Stimulated activated CD8-positive, alpha-beta memory T cell treated with anti-CD3 and anti-CD28 coated beads, Interleukin-2, amount 100 ng/mL, for 48 hours (primary cell): ENCODE measurements around the gene AP3B2.
A peak's percentile ranks its signal among the peaks of the same experiment; 100 is the strongest.
"Not testable (repeated sequence)": the region's sequence is repeated elsewhere in the genome, so short reads cannot be mapped to it uniquely, and the experiment has no call there.

Experiments used
- DNase-seq, 2 donors: peaks; one replicate each; pipeline ENCODE4 v3.0.0-alpha.2; 2020; ENCODE audit warnings: low read depth in 2 of 2

Gene AP3B2, protein sequence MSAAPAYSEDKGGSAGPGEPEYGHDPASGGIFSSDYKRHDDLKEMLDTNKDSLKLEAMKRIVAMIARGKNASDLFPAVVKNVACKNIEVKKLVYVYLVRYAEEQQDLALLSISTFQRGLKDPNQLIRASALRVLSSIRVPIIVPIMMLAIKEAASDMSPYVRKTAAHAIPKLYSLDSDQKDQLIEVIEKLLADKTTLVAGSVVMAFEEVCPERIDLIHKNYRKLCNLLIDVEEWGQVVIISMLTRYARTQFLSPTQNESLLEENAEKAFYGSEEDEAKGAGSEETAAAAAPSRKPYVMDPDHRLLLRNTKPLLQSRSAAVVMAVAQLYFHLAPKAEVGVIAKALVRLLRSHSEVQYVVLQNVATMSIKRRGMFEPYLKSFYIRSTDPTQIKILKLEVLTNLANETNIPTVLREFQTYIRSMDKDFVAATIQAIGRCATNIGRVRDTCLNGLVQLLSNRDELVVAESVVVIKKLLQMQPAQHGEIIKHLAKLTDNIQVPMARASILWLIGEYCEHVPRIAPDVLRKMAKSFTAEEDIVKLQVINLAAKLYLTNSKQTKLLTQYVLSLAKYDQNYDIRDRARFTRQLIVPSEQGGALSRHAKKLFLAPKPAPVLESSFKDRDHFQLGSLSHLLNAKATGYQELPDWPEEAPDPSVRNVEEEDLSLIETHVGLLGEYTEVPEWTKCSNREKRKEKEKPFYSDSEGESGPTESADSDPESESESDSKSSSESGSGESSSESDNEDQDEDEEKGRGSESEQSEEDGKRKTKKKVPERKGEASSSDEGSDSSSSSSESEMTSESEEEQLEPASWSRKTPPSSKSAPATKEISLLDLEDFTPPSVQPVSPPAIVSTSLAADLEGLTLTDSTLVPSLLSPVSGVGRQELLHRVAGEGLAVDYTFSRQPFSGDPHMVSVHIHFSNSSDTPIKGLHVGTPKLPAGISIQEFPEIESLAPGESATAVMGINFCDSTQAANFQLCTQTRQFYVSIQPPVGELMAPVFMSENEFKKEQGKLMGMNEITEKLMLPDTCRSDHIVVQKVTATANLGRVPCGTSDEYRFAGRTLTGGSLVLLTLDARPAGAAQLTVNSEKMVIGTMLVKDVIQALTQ

DNA sequence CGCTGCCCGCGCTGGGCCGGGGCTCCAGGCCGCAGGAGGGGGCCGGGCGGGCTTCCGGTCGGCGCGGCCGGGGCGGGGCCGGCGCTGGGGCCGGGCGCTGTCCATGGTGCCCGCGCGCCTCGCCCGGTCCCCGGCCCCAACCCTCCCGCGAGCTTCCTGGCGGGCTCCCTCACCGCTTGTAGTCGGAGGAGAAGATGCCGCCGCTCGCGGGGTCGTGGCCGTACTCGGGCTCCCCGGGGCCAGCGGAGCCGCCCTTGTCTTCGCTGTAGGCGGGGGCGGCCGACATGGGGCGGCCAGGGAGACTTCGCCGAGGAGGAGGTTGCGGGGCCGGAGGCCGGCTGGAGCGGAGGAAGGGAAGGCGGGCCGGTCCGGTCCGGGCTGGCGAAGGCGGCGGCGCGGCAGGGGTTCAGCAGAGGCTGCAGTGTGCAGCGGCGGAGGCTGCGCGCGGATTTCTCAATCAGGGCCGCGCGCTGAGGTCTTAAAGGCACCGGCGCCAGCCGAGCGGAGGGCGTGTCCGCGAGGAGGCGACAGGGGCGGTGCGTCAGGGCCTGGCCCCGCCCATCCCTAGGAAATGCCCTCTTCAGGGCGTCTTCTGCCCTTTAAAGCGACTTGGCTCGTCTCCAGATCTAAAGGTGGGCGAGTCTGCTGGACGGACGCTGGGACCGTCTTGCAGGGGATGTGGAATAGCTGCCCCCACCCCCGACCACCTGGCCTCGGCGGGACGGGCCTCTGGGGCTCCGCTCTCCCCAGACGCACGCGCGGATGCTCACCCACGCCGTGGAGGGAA is at the start of gene AP3B2:
Gene AP3B2 (minus strand): TSS at position 455 of the 787 bp plus-strand sequence. CDS start 169 bp downstream, at position 286.
- peak; percentile 62 to 63 for DNase-seq

DNA sequence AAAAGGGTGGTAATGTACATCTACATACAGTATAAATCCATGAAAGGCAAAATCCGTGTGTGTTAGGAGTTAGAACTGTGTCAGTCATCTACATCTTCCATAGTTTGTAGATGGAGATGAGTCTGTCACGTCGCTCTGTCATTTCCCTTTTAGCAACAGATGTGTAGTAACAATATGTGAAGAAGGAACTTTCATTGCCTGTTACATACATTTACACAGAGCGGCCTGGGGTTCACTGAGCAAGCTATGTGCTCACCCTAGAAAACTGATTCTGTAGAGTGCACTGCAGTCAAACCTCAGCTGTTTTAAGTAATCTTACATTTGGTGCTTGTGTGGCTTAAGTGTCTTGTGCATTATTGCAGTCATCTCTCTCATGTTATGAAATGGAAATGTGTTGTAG is 41.6 kb upstream of the AP3B2 start:
- DNase-seq = no peak

DNA sequence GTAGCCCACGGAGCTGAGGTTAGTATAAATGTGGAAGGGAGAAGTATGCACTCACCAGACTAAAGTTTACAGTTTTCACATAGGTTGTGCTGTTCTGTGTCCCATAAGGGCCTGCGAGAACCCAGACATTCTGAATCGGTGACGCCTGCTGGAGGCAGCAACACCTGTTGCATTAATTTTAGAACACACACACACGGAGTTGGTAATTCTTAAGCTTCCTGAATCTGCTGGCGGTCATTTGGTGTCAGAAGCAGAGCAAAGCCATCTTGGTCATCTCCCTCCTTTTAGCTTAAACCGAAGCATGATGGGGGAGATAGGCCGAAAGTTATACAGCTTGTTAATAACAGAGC is 41.1 kb upstream of the AP3B2 start:
- no peak for DNase-seq

DNA sequence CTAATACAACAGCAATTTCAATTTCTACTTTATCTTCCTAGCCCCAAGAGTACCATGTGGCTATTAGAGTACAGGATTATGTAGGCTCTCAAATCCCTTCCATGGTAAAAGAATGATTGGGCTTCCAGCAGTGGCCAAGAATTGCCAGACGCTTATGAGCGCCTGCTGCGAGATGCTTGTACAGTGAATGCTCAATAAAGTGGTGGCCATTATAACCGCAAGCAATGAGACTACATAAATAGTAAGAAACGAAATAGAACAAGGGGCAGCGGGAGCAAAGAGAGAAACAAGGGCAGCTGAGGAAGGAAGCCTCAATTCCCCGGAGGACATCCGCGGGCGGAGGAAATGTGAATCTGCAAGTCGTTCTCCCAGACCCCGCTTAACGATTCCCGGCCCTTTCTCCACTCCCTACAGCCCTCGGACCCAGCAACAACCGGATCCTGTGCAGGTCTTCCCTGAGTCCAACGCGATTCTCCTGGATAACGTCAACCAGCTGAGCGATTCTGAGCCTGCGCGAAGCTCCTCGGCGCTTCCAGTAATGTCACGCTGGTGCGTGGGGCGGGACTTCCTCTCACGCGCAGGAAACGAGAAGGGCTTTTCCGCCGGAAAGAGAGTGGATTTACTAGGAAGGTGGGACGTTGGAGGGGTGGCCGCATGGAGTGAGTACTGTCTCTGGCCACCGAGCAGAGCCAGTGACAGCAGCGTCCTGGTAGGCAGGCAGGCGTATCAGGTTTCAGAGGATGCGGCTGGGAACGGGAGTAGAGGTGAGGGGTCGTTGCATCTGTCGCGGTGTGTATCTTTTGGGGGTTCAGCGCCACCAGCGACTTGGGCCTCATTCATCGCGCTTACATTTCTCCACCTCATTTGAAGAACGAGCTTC is 40.5 kb upstream of the AP3B2 start:
- DNase-seq = peak; percentile 70 to 85

DNA sequence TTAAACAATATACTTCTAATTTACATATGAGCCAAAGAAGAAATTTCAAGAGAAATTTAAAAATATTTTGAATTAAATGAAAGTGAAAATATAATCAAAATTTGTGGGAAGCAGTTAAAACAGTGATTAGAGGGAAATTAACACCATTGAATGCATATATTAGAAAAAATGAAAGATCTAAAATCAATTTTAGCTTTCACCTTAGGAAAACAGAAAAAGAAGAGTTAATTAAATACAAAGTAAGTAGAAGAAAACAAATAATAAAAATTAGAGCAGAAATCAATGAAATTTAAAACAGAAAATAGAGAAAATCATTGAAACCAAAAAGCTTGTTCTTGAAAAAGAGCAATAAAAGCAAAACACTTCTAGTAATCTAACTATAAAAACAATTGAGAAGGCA is 38.6 kb upstream of the AP3B2 start:
- no peak for DNase-seq

DNA sequence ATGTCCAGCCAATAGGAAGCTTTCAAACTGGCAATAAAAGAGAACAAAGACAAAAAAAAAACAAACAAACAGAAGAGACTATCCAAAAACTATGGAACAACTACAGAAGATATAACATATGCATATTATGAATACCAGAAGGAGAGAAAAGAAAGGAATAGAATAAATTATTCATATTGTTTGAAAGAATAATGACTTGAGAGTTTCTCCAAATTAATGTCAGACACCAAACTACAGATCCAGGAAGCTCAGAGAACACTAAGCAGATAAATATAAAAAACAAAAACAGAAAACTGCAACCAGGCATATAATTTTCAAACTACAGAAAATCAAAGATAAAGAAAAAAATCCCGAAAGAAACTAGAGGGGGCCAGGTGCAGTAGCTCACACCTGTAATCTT is 34.1 kb upstream of the AP3B2 start:
- no peak for DNase-seq

DNA sequence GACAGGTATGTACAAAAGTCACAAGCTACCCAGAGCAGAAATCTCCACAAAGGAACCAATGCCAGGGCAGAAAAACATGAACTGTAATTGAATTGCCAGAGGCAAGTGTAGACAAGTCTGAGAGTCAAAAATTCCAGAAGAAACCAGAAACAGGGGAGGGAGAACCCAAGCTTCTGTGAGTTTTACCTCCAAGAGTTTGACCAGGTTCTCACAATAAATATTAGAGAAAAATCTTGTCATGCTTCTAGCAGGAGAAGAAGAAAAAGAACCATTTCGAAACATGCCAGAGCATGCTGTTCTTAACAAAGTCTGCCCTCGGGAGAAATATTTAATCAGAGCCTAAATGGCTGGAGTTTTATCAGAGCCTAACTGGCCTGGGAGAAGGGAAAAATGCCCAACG is 32.5 kb upstream of the AP3B2 start:
- DNase-seq = no peak

DNA sequence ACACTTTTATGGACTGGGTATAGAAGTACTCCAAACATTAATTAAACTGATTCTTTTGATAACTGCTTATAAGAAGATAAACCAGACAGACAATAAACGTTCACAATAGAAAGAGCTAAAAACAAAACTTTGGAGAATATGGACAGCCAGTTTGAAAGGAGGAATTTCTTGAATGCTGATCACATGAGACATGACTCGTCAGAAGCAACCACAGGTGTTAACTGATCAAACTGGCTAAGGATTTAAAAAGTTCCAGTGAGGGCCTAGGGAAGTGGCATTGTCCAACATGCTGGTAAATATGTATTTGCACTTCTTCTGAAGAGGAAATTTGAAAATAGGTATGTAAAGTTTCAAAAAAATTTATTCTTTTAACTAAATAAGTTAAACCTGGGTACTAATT is 29.4 kb upstream of the AP3B2 start:
- no peak for DNase-seq

DNA sequence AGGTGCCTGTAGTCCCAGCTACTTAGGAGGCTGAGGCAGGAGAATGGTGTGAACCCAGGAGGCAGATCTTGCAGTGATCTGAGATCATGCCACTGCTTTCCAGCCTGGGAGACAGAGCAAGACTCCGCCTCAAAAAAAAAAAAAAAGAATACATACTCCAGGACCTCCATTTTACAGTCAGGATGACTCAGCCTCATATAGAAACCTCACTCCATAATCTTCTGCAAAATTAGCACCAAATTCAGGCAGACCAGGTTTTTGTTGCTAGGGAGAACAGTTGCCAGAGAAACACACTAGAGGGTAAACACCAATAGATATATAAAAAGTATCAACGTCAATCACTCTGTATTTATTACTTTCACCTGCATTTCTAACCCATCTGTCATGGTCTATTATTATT is 28.3 kb upstream of the AP3B2 start:
- DNase-seq = no peak

DNA sequence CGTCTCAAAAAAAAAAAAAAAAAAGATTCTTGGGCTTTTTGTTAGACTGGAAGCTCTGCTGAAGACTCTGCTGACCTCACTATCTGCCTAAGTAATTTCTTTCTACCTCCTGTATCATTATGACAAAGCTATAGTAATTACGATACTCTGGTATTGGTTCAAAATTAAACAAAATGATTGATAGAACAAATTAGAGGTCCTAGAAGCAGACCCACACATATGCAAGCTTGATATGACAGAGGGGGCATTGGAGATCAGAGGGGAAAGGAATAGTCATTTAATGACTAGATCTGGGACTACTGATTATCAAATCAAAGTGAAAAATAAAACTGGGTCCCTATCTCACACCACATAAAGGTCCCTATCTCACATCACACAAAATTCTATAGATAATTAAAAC is 21.9 kb upstream of the AP3B2 start:
- no peak for DNase-seq

DNA sequence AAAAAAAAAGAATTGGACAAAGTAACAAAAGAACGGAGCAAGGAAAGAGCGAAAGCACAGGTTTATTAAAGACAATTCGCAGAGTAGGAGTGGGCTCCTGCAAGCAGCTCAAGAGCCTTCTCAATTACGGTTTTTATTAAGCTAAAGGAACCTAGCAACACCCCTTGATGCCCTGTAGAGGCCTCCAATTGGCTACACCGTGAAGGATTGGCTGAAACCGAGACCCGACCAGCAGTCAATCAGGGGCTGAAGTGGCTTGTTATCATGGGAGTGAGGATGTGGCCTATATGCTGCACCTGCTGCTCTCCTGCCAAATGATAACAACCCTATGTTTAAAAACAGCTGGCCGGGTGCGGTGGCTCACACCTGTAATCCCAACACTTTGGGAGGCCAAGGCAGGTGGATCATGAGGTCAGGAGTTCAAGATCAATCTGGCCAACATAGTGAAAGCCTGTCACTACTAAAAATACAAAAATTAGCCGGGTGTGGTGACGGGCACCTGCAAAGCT is 20.4 kb upstream of the AP3B2 start:
- DNase-seq = no peak

DNA sequence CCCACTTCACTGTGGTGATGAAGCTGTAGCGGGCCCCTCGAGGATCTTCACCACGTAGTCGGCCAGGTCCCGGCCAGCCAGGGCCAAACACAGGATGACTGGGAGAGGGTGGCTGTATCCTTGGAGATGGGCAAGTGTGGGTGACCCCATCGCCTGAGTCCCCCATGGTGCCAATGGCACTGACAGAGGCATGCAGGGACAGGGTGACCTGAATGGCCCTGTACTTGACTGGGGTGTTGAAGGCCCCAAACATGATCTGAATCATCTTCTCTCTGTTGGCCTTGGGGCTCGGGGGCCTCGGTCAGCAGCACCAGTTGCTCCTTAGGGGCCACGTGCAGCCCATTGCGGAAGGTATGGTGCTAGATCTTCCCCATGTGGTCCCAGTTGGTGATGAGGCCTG is 17.1 kb upstream of the AP3B2 start:
- DNase-seq = no peak

DNA sequence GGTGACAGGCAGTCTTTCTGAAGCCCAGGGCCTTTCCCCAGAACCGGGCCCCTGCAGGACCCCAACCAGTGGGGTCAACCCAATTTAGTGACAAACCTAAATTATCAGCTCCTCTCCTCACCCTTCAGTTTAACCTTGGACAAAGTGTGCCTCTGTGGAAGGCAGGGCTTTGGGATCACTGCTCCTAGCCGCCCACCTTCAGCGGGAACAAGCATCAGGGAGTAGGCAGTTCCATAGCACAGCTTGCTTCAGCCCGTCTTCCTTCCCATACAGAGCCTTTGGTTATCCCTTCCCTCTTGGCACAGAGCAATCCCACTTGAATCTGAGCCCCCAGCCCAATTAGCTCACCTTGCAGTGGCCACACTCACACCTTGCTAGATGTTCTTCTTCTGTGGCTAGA is 5.3 kb upstream of the AP3B2 start:
- DNase-seq = no peak

DNA sequence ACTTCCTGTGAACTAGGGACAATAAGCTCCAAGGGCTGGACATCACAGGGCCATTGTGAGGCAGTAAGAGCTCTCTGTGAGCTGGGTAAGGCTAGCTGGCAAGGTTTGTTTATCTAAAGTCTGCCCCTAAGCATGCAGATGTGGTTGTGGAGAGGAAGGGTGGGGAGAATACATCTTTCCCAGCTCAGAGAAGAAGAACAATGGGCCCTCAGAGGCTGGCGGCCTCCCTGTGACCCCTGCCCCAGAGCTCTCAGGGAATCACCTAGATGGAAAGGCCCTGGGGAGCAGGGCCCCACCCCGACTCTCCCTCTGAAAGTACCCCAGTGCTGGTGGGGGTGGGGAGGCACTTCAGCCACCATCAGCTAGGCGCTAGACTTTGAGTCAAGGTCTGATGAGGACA is 4.3 kb upstream of the AP3B2 start:
- no peak for DNase-seq

DNA sequence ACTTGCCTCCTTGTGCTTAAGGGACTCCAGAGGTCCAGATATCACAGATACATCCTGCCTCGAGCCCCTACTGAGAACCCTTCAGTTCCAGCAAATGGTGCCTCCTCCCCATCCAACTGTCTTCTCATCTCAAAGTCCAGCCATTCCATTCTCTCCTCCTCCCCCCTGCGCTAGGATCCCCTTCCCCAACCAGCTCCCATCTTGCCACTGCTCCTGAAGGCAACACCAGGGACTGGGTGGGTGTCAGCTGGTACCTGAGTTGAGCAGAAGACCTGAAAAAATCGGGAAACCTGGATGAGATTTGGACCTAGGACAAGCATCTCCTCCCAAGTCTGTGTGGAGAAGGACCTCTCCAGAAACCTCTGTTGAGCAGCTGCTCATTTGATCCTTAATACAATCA is 2.4 kb upstream of the AP3B2 start:
- DNase-seq = no peak

DNA sequence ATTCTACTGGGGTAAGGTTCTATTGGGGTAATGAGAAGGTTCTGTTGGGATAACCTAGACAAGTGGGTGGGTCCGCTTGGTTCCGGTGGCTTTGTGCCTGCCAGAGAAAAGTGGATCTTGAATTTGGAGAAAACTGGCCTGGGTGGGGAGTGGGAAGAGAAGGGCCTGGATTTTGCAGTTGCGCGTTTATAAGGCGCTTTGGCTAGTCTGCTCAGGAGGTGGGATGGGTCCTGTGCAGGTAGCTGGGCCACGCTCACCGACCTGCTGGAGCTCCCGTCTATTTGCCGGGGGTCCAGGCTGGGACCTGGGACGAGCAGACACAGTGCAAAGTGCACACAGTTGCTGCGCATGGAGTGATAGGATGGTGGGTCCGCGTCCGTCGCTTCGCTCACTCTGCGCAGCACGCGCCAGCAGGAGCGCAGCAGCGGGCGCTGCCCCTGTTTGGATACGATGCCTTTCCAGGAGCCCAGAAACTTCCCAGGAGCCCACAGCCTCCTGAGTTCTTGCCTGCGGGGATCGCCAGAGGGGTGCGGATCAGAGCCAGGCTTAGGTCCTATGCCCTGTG is 1.3 kb upstream of the AP3B2 start:
- DNase-seq = no peak

DNA sequence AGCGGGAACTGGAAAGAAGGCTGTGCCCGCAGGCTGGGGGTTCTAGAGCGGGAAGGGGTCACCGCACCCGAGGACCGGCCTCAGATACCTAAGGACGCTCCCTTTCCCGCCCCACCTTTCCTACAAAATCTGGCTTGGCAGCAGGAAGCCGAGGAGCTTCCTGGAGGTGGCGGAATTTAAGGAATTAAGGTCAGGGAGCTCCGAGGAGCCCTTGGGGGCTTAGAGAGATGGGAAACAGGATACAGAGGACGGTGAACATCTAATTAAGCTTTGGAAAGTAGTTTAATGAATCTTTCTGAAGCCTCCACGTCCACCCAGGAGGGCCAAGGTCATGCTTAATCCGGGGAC is 507 bp upstream of the AP3B2 start:
- no peak for DNase-seq

DNA sequence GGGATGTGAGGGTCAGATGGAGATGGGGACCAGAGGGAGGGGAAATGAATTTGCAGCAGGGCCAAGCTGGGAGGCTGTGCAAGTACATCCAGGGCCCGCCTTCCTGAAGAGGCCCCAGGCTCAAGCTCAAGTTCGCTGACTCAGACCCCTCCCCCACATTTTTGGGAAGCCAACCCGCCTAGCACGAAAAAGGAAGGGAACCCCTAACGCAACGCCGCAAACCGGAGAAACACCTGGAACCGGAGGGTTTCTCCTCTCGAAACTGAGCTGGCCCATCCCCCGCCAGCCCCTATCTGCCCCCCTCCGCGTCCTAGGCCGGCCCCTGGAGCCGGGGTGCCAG is 624 bp downstream of the AP3B2 start:
- no peak for DNase-seq

DNA sequence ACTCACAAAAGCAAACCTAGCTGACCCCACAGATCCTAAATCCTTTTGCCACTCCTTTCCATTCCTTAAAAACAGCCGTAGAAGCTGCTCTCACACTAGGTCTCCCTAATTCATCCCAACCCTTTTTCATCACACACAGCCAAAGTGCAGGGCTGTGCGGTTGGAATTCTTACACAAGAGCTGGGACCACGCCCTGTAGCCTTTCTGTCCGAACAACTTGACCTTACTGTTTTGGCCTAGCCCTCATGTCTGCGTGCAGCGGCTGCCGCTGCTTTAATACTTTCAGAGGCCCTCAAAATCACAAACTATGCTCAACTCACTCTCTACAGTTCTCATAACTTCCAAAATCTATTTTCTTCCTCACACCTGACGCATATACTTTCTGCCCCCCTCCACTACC is 3.8 kb downstream of the AP3B2 start:
- not testable (repeated sequence) for DNase-seq

DNA sequence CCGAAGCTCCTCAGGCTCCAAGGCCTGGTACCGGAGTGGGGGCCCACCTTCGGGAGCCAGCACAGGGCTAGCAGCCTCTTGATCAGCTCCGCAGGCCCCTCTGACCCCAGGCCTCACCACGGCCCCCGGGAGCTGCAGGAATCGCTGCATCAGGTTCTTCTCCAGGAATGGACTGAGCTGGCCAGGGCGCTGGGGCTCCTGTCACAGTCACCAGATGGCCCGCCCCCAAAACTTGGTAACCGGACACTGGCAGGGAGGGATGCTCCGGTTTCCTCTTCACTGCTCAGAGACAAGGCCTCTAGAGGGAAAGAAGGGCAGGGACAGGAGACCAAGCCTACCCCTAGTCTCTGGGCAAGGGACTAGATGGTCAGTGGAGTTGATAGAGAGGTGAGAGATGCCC is 9.9 kb downstream of the AP3B2 start:
- no peak for DNase-seq
